NCI-H2196 treated with DMSO at 0.1 percent for 48 hours (cell line): ENCODE data around the gene OR5AP2.
"Not testable (repeated sequence)": the region's sequence is repeated elsewhere in the genome, so short reads cannot be mapped to it uniquely, and the experiment has no call there.

ENCODE experiments used
- DNase-seq: peaks from one replicate; lab custom pipeline; 2025; ENCODE audit not compliant: unreplicated experiment; lab: John Stamatoyannopoulos, UW

Gene OR5AP2

GRCh38 chr11:56642339-56642738 lies at the start of gene OR5AP2:
Gene OR5AP2, minus strand, starts transcription at chr11:56642439. Its CDS starts 0 bp downstream, at chr11:56642439.
- no peak for DNase-seq

- not testable (repeated sequence) for DNase-seq
Observed at GRCh38 chr11:56691179-56691578, 48.9 kb upstream of the OR5AP2 start.

- no peak for DNase-seq
Observed at GRCh38 chr11:56688554-56689100, 46.4 kb upstream of the OR5AP2 start.

GRCh38 chr11:56670984-56671383 lies 28.7 kb upstream of the OR5AP2 start:
- DNase-seq = no peak

- DNase-seq = no peak
Observed at GRCh38 chr11:56663386-56663785, 21.1 kb upstream of the OR5AP2 start, which contains the start of gene OR5AR1. Gene OR5AR1, plus strand, starts transcription at chr11:56663686. Its CDS starts 0 bp downstream, at chr11:56663686.

- DNase-seq = no peak
Observed at GRCh38 chr11:56659755-56660154, 17.5 kb upstream of the OR5AP2 start.

GRCh38 chr11:56637500-56637899 lies 4.7 kb downstream of the OR5AP2 start:
- DNase-seq = no peak

- DNase-seq = no peak
Observed at GRCh38 chr11:56636861-56637260, 5.4 kb downstream of the OR5AP2 start.

GRCh38 chr11:56632329-56632728 lies 9.9 kb downstream of the OR5AP2 start:
- no peak for DNase-seq

- DNase-seq = no peak
Observed at GRCh38 chr11:56625946-56626345, 16.3 kb downstream of the OR5AP2 start.

- no peak for DNase-seq
Observed at GRCh38 chr11:56624661-56625110, 17.6 kb downstream of the OR5AP2 start.

- no peak for DNase-seq
Observed at GRCh38 chr11:56611174-56611573, 31.1 kb downstream of the OR5AP2 start.

- DNase-seq = not testable (repeated sequence)
Observed at GRCh38 chr11:56592088-56592717, 50.0 kb downstream of the OR5AP2 start.
